Pons (tissue), 1 donor: ENCODE data around the gene TRMT61A.

Experiments used
- DNase-seq: peaks from one replicate; pipeline ENCODE4 v3.0.0-alpha.2; 2016; ENCODE audit warnings: low spot score

The TRMT61A gene

GRCh38 chr14:103547455-103547940, 18.5 kb downstream of the TRMT61A start:
- no peak for DNase-seq

- DNase-seq: no peak
Measured at GRCh38 chr14:103547941-103548462, 19.0 kb downstream of the TRMT61A start.

GRCh38 chr14:103548463-103549351, 19.7 kb downstream of the TRMT61A start:
- DNase-seq: no peak

GRCh38 chr14:103549361-103550311, 20.6 kb downstream of the TRMT61A start:
- DNase-seq: peak; percentile 95

GRCh38 chr14:103550451-103551337, 21.7 kb downstream of the TRMT61A start:
- no peak for DNase-seq

GRCh38 chr14:103551338-103551762, 22.4 kb downstream of the TRMT61A start:
- DNase-seq: no peak

- no peak for DNase-seq
Measured at GRCh38 chr14:103552011-103552845, 23.2 kb downstream of the TRMT61A start.

- no peak for DNase-seq
Measured at GRCh38 chr14:103552846-103553210, 23.8 kb downstream of the TRMT61A start.

GRCh38 chr14:103555559-103556337, 26.8 kb downstream of the TRMT61A start:
- DNase-seq: no peak

- DNase-seq: no peak
Measured at GRCh38 chr14:103556946-103557758, 28.2 kb downstream of the TRMT61A start.

GRCh38 chr14:103558071-103558882, 29.3 kb downstream of the TRMT61A start:
- DNase-seq: no peak

- no peak for DNase-seq
Measured at GRCh38 chr14:103559766-103560165, 30.8 kb downstream of the TRMT61A start.

GRCh38 chr14:103560691-103561090, 31.7 kb downstream of the TRMT61A start:
- no peak for DNase-seq

- DNase-seq: no peak
Measured at GRCh38 chr14:103561381-103562178, 32.6 kb downstream of the TRMT61A start.

GRCh38 chr14:103562179-103562428, 33.1 kb downstream of the TRMT61A start:
- DNase-seq: no peak

GRCh38 chr14:103562429-103563225, 33.6 kb downstream of the TRMT61A start, which contains the start of the genes BAG5 and COA8:
Gene BAG5 (minus strand): TSS chr14:103562657. CDS start chr14:103561164, 1,493 bp downstream.
Gene COA8 (plus strand): TSS chr14:103562960. CDS start chr14:103563002, 42 bp downstream.
- peak; percentile 58 for DNase-seq
